ENCODE measurements around the gene TUFT1.

Gene TUFT1

DNA sequence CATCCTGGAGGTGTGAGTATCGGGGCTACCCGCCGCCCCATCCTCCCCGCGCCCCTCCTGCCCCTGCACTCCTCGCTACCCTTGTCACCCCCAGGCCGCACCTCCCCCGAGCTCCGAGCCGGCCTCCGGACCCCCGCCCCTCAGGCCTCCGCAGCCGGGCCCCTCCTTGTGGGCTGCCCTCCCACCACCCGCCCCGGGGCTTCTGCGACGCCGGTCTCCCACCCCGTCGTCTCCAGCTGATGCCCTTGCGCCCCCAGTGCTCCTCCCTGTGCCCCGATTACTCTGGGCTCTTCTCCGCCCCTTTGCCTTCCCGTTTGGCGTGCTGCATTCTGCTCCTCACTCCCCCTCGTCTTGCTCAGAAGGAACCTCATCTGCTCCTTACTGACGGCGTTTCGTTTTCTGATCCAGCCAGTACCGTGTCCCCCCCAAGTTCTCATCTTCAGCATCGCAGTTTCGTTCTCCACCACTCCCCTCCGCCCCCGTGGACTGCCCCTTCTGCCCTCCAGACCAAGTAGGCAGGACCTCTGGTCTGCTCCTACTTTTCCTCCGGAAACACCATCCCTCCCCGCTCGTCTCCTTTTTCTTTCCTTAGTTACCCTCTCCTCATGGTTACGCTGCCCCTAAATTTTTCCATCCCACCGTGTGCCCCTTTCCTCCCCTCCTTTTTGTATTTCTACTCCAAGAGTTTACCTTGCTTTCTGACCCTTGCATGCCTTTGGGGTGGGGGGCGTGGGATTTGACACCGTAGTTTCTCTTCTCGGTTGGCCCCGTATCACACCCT, 72.6 kb downstream of the TUFT1 start (continued):
- TF ChIP-seq, protein P1, sequence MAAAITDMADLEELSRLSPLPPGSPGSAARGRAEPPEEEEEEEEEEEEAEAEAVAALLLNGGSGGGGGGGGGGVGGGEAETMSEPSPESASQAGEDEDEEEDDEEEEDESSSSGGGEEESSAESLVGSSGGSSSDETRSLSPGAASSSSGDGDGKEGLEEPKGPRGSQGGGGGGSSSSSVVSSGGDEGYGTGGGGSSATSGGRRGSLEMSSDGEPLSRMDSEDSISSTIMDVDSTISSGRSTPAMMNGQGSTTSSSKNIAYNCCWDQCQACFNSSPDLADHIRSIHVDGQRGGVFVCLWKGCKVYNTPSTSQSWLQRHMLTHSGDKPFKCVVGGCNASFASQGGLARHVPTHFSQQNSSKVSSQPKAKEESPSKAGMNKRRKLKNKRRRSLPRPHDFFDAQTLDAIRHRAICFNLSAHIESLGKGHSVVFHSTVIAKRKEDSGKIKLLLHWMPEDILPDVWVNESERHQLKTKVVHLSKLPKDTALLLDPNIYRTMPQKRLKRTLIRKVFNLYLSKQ (tag by site-specific recombination; IDR thresholded peaks at IDR 0.05; ENCODE audit: borderline replicate concordance), result no peak
- TF ChIP-seq ZNF366 (tag by site-specific recombination; conservative IDR thresholded peaks at IDR 0.05), result peak; percentile 66
- TF ChIP-seq ZNF132 (tag by site-specific recombination; IDR thresholded peaks at IDR 0.05; ENCODE audit: borderline replicate concordance), result no peak
- TF ChIP-seq ZNF792 (tag by site-specific recombination; IDR thresholded peaks at IDR 0.05), result no peak
- TF ChIP-seq, protein P2, sequence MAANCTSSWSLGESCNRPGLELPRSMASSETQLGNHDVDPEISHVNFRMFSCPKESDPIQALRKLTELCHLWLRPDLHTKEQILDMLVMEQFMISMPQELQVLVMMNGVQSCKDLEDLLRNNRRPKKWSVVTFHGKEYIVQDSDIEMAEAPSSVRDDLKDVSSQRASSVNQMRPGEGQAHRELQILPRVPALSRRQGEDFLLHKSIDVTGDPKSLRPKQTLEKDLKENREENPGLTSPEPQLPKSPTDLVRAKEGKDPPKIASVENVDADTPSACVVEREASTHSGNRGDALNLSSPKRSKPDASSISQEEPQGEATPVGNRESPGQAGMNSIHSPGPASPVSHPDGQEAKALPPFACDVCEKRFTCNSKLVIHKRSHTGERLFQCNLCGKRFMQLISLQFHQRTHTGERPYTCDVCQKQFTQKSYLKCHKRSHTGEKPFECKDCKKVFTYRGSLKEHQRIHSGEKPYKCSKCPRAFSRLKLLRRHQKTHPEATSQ (tag by site-specific recombination; IDR thresholded peaks at IDR 0.05), result no peak
- TF ChIP-seq ZBTB17 (tag by site-specific recombination; IDR thresholded peaks at IDR 0.05), result peak; percentile 99
- TF ChIP-seq ZBTB21 (tag by site-specific recombination; IDR thresholded peaks at IDR 0.05), result 0 out of 2 replicates have a peak, but pooled peaks have one; percentile 8
- TF ChIP-seq GLI4 (tag by site-specific recombination; IDR thresholded peaks at IDR 0.05), result 0 out of 2 replicates have a peak, but pooled peaks have one; percentile 12
- TF ChIP-seq ZNF610 (tag by site-specific recombination; IDR thresholded peaks at IDR 0.05; ENCODE audit: borderline replicate concordance), result no peak
- no peak for TF ChIP-seq ZNF529 (tag by site-specific recombination; IDR thresholded peaks at IDR 0.05; ENCODE audit: insufficient replicate concordance)
- TF ChIP-seq ZNF549 (tag by site-specific recombination; IDR thresholded peaks at IDR 0.05), result no peak
- TF ChIP-seq, protein P3, sequence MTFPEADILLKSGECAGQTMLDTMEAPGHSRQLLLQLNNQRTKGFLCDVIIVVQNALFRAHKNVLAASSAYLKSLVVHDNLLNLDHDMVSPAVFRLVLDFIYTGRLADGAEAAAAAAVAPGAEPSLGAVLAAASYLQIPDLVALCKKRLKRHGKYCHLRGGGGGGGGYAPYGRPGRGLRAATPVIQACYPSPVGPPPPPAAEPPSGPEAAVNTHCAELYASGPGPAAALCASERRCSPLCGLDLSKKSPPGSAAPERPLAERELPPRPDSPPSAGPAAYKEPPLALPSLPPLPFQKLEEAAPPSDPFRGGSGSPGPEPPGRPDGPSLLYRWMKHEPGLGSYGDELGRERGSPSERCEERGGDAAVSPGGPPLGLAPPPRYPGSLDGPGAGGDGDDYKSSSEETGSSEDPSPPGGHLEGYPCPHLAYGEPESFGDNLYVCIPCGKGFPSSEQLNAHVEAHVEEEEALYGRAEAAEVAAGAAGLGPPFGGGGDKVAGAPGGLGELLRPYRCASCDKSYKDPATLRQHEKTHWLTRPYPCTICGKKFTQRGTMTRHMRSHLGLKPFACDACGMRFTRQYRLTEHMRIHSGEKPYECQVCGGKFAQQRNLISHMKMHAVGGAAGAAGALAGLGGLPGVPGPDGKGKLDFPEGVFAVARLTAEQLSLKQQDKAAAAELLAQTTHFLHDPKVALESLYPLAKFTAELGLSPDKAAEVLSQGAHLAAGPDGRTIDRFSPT (tag by site-specific recombination; IDR thresholded peaks at IDR 0.05), result peak; percentile 64; the same call in 1 of the 2 replicates
- TF ChIP-seq ZNF341 (tag by site-specific recombination; IDR thresholded peaks at IDR 0.05; ENCODE audit: low read depth), result peak; percentile 98
- 0 out of 2 replicates have a peak, but pooled peaks have one; percentile 26 for TF ChIP-seq ZEB2 (tag by site-specific recombination; IDR thresholded peaks at IDR 0.05)
- TF ChIP-seq ZXDB (tag by site-specific recombination; IDR thresholded peaks at IDR 0.05), result 0 out of 2 replicates have a peak, but pooled peaks have one; percentile 14
- TF ChIP-seq, protein P4, sequence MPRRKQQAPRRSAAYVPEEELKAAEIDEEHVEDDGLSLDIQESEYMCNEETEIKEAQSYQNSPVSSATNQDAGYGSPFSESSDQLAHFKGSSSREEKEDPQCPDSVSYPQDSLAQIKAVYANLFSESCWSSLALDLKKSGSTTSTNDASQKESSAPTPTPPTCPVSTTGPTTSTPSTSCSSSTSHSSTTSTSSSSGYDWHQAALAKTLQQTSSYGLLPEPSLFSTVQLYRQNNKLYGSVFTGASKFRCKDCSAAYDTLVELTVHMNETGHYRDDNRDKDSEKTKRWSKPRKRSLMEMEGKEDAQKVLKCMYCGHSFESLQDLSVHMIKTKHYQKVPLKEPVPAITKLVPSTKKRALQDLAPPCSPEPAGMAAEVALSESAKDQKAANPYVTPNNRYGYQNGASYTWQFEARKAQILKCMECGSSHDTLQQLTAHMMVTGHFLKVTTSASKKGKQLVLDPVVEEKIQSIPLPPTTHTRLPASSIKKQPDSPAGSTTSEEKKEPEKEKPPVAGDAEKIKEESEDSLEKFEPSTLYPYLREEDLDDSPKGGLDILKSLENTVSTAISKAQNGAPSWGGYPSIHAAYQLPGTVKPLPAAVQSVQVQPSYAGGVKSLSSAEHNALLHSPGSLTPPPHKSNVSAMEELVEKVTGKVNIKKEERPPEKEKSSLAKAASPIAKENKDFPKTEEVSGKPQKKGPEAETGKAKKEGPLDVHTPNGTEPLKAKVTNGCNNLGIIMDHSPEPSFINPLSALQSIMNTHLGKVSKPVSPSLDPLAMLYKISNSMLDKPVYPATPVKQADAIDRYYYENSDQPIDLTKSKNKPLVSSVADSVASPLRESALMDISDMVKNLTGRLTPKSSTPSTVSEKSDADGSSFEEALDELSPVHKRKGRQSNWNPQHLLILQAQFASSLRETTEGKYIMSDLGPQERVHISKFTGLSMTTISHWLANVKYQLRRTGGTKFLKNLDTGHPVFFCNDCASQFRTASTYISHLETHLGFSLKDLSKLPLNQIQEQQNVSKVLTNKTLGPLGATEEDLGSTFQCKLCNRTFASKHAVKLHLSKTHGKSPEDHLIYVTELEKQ (tag by site-specific recombination; IDR thresholded peaks at IDR 0.05; ENCODE audit: borderline replicate concordance), result no peak
- no peak for TF ChIP-seq ZNF266 (tag by site-specific recombination; IDR thresholded peaks at IDR 0.05; ENCODE audit: low read depth)
- 0 out of 2 replicates have a peak, but pooled peaks have one; percentile 22 for TF ChIP-seq ZBTB20 (tag by site-specific recombination; IDR thresholded peaks at IDR 0.05)
- TF ChIP-seq, protein P5, sequence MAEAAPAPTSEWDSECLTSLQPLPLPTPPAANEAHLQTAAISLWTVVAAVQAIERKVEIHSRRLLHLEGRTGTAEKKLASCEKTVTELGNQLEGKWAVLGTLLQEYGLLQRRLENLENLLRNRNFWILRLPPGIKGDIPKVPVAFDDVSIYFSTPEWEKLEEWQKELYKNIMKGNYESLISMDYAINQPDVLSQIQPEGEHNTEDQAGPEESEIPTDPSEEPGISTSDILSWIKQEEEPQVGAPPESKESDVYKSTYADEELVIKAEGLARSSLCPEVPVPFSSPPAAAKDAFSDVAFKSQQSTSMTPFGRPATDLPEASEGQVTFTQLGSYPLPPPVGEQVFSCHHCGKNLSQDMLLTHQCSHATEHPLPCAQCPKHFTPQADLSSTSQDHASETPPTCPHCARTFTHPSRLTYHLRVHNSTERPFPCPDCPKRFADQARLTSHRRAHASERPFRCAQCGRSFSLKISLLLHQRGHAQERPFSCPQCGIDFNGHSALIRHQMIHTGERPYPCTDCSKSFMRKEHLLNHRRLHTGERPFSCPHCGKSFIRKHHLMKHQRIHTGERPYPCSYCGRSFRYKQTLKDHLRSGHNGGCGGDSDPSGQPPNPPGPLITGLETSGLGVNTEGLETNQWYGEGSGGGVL (tag by site-specific recombination; IDR thresholded peaks at IDR 0.05), result peak; percentile 80
- TF ChIP-seq KLF1 (tag by site-specific recombination; IDR thresholded peaks at IDR 0.05), result 0 out of 2 replicates have a peak, but pooled peaks have one; percentile 14
- TF ChIP-seq KLF7 (tag by site-specific recombination; IDR thresholded peaks at IDR 0.05; ENCODE audit: borderline replicate concordance), result no peak
- peak; percentile 97 for TF ChIP-seq ZNF600 (tag by site-specific recombination; IDR thresholded peaks at IDR 0.05)
- peak; percentile 14; the same call in 1 of the 2 replicates for TF ChIP-seq ZFP69B (tag by site-specific recombination; IDR thresholded peaks at IDR 0.05)
- no peak for TF ChIP-seq ZNF311 (tag by site-specific recombination; IDR thresholded peaks at IDR 0.05; ENCODE audit: borderline replicate concordance)
- TF ChIP-seq GFI1B (tag by site-specific recombination; IDR thresholded peaks at IDR 0.05), result no peak
- TF ChIP-seq, protein P6, sequence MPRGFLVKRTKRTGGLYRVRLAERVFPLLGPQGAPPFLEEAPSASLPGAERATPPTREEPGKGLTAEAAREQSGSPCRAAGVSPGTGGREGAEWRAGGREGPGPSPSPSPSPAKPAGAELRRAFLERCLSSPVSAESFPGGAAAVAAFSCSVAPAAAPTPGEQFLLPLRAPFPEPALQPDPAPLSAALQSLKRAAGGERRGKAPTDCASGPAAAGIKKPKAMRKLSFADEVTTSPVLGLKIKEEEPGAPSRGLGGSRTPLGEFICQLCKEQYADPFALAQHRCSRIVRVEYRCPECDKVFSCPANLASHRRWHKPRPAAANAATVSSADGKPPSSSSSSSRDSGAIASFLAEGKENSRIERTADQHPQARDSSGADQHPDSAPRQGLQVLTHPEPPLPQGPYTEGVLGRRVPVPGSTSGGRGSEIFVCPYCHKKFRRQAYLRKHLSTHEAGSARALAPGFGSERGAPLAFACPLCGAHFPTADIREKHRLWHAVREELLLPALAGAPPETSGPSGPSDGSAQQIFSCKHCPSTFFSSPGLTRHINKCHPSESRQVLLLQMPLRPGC (tag by site-specific recombination; IDR thresholded peaks at IDR 0.05), result no peak; the same call in 1 of the 2 replicates
- TF ChIP-seq SP3 (tag by site-specific recombination; IDR thresholded peaks at IDR 0.05), result peak; percentile 95
